ENCODE data around the gene NR2E1.

The NR2E1 gene

DNA sequence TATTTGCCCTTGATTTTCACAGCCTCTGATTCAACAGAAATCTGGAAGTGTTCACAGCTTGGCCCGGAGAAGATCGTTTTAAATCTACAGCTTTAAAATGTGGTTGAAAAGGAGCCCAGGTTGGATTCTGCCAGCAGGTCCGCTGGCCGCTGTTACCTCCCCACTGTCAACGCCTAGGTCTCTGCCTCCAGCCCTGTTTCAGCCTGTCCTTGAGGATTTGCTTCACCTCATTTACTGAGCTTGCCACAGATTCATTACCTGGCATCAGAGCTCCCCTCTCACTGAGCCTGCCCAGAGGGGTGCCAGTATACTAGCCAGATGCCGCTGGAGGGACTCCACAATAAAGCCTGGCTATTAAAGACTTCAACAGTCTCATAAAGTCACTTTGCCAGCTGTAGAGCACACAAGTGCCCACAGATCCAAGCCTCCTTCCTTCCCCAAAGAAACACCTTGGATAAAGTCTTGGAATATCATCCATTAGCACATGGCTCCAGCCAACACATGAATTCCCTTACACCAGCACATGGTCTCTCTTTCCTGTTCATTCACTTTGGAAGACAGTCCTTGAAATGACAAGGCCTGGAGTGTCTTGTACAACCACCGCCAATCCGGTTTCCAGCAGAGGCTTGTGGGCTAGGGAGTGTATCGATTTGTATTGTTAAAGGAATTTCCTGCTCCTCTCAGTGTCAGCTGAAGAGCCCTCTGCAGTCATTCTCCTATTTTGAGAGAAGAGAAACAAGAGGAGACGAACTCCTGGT is 9.5 kb upstream of the NR2E1 start:
- no peak for DNase-seq (ENCODE audit: low read depth)

- no peak for DNase-seq (ENCODE audit: low read depth)
These were observed 8.9 kb upstream of the NR2E1 start for GRCh38 chr6:108156938-108157233.

DNA sequence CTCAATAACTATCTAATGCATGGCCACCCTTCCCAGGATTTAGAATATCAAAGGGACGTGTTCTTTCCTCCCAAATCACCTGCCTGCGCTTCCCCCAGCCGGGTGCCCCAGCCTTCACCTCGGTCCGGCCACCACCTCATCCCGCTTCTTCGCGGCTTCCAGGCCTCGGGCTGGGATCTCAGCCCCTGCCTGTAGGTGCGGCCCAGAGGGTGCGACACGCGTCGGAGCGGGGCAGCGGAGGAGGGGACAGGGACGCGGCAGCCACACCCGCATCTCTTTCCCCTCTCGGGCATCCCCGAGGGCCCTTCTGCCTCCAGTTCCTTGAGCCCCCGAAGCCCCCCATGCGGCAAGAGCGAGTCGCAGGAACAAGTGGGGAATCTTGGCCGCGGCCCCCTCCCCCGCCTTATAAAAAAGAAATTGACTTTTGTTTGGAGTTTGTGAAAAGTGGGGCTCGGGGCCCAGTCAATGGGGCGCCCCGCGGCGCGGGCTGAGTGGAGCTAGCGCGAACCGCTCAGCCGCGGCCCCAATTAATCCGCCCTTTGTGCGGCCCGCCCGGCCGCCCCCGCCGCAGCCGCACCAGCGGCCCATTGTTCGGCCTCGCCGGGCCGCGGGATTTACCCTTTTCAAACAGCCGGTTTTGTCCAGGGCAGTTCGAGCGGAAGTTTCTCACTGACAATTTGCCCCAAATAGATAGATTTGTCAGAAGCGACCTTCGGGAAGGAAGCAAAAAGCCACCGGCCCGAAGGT is 8.4 kb upstream of the NR2E1 start:
- no peak for DNase-seq (ENCODE audit: low read depth)

DNA sequence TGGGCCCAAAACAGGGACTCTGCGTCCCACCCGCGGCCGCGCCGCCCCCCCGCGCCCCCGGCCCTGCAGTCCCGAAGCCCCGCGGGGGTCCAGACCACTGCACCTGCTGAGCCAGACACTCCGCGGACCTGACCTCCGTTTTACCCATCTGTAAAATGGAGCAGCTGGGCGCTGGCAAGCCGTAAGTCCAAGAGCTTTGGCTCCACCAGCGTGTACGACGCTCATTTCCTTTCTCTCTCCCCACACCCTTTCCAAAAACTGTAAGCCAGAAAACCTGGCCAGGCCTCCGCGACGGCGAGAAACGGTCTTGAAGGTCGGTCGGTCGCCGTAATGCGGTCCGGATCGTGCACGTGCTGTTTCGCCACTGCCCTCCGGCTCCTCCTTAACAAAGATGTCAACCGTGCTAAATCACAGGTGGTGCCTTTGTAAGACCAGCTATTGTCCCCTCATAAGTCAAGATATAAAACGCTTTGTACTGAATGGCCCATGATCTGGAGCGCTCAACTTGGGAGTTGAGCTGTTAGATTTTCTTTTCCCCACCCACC is 7.8 kb upstream of the NR2E1 start:
- no peak for DNase-seq (ENCODE audit: low read depth)

DNA sequence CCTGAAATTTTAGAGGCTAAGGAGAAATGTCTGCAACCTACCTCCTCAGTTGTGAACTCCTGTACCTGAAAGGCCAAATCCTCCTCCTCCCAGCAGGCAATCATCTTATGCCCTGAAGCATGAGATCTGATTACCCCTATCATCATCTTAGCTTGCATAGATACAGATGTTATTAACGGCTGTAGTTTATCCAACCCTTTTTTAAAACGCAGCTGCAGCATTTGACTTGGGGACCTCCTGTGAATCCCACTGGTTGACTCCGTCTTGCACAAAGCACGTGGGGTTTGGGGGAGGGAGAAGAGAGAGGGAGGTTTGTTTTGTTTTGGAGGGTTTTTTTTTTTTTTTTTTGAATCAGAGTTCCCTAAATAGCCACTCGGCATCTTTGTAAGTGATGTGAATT is 5.8 kb upstream of the NR2E1 start:
- no peak for DNase-seq (ENCODE audit: low read depth)

GRCh38 chr6:108161724-108162282 is 4.0 kb upstream of the NR2E1 start:
- no peak for DNase-seq (ENCODE audit: low read depth)

DNA sequence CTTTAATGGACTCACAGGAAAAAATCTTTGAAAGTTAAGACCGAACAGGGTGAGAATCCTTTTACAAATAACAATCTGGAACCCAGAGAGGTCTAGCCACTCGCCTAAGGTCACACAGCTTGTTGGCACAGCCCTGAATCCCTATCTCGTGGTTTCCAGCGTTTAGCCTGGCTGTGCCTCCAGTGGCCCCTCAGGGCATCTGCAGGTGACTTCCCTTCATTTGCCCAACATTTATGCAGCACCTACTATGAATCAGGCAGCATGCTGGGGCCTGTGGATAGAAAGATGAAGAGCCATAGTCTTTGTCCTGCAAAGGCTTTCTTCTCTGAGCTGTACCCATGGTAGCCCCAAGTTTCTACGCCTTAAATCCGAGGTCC is 2.6 kb upstream of the NR2E1 start:
- no peak for DNase-seq (ENCODE audit: low read depth)

DNA sequence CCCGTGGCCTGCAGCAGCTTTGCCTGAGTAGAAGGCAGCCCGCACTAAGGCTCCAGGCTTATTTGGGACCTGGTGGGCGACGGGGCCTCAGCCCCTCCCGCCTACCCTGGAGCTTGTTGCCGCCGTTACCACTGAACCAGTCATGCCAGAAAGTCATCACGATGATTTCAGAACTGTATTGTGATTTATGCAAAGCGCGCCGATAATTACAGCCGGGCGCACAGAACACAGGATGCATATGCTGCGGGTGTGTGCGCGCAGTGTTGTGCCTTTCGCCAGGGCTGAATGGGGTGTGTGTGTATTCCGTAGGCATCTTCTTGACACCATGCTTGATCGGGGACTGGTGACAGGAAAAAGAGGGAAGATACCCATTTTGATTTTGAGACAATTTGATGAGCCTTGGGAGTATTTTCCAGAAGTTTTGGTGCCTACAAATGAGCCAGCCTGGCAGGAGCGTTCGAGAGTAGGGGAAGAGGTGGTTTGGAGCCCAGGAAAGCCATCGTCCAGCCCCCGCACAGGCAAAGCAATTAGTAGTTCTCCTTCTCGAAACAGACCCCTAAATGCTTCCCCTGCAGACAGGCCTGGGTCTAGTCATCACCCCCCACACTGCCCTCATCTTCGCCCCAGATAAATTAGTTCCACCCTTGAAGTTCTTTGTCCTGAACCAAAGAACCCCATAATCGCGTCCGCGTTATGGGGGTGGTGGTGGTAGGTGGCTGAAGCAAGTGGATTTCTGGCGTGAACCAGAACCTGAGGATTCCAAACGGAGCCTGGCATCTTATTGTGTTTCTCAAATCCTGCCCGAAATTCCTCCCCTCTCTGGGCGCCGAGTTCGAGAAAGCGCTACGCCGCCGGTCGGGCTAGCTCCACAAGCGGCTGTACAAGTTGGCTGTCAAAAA is 1.9 kb upstream of the NR2E1 start:
- no peak for DNase-seq (ENCODE audit: low read depth)

GRCh38 chr6:108164543-108164814 is 1.3 kb upstream of the NR2E1 start:
- no peak for DNase-seq (ENCODE audit: low read depth)

GRCh38 chr6:108164815-108165706 is 761 bp upstream of the NR2E1 start:
- no peak for DNase-seq (ENCODE audit: low read depth)

- DNase-seq (ENCODE audit: low read depth) = no peak
These were observed 1.0 kb downstream of the NR2E1 start for GRCh38 chr6:108166664-108167448.

DNA sequence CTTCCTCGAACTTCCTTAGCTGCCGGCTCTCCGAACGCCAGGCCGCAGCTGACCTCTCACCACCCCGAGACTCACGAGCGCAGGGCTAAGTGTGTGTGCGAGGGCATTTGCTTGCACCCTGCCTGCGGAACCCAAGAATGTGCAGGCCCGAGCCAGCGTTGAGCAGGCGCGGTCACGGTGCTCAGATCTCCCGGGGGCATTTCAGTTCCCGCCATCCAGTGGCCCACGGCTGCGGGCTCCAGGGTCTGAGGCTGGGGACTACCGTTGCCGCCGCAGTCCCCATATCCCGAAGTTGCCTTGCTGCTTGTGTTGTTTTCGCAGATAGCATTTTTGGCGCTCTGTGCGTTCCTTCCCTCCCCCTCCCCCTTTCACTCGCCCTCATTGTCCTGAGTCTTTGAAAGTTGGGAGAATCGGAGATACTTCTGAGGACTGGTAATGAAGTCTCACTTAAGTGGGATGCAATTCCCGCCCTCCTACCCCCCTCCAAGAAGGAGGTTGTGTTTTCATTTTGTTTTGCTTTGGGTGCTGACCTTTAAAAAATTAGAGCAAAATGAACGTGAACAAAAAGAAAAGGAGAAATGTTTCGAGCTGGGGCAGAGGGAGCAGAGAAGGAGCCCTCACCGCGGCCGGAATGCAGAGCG is 1.7 kb downstream of the NR2E1 start:
- DNase-seq (ENCODE audit: low read depth) = no peak

DNA sequence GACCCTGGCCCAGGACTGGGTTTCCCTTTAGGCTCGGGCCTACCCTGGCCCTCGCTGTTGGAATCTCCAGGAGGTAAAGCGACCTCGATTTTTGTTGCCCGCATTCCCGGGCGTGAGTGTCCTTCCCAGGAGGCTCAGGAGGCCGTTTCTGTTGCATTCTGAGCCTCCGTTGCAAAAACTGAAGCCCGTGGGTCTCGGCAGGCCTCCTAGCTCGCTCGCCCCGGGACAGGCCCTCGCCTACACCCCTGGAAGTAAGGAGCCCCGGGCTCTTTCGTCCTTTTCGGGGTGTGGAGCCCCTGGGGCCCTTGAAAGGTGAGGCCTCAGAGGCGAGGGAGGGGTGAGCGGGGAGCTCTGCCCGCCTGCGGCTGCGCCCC is 2.3 kb downstream of the NR2E1 start:
- DNase-seq (ENCODE audit: low read depth) = no peak

DNA sequence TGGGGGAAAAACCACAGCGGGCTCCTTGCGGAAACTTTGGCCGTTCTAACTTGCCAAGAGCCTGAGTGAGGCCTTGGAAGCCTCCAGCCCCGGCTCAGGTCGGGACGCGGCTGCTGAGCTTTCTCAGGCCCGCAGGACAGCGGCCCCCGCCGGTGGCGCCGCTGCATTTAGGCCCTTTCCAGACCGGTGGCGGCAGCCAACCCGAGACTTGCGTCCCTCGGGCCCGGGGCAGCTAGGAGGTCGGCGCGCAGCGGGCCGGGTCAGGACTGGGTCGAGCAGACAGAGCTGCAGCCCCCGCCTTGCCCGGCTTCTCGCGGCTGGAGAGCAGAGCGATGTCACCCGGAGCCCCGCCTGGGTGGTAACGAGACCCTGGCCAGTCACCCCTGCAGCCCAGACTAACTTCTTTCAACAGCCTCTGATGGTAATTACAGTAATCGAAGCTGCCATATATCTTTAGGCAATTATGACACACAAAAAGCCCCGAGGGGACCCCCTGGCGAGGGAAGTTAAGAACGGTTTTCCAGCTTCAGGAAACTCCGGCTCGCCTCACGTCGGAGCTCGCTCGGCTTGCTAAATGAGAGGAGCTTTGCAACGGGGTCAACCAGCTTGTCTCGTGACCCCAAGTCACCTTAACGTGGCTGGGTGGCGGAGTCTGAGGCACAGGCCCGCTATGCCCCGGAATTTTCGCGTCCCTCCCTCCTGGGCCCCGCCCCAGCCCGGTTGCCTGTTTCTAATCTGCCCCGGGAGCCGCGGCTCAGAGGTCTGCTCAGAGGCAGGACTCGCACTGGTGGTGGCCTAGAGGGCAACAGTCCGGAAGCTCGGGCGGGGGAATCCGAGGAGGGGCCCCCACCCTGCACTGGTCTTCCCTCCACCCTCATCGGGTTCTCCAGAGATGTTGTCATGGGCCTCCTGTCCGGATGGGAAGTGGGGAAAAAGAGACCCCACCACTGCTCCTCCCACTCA is 3.0 kb downstream of the NR2E1 start:
- DNase-seq (ENCODE audit: low read depth) = no peak

DNA sequence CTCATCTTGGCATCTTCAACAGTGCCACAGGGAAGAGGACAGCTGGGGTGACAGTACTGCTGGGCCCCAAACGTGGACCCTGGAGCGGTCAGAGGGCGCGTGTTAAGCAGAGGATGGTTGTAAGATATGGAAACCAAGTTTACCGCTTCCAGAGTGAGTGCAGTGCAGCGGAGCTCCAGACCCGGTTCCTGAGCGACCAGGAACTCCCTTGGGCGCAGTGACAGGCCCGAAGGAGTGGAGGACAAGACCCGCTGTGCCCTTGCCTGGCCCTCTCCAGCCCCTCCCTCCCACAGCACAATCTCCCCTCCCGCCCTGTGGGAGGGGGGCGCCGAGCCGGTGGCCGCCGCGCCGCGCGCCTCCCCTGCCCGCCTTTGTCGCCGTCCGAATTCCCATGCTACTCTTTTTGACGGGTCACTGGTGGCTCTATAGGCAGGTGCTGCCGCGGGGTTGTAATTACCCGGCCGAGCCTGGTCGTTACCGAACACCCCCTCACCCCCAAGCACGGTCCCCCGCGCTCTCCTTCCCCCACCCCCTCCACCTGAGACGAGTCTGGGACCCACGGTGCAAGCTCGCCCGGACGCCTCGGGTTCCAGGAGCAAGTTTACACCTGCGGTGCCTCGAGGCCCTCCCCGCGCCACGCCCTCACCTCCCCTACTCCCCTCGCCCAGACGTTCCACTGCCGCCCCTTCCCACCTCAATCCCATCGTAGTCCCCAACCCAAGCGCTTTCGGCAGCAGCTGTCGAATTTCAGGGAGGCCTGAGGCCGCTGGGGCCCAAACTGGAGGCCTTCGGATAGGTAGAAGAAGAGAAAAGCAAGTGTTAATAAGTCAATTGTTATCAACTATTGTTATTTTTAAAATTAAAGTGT is 3.9 kb downstream of the NR2E1 start:
- DNase-seq (ENCODE audit: low read depth) = no peak

GRCh38 chr6:108170332-108171290 is 4.8 kb downstream of the NR2E1 start:
- no peak for DNase-seq (ENCODE audit: low read depth)
